Measurements from ENCODE around the gene AFDN. TPM values are rescaled to one million over a fixed set of nuclear protein-coding genes. Genes with fewer than 3 reads are reported as not detected.

Gene AFDN
- total and polyA plus RNA-seq, 2 experiments from 2014 or later = 66.9 to 200 TPM

DNA sequence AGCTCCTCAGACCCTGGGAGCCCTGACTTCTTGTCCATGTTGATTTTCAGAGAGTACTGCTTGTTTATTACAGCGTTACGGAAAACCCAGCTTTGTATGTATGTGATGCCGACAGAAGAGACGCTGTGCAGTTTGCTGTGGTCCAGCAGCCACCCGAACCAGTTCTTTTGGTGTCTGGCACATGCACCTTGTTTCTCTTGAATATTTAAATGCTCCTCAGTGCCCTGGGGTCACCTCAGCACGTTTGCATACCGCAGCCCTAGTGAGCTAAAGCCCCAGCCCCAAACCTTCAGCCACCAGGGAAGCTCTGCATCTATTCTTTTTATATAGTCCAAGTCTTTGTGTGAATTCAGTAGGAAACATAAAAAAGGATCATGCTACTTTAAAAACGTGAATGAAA is 39.9 kb downstream of the AFDN start:
- Mint-ChIP-seq H3K4me3 (no peak overlapping the region), H3K27me3 (ENCODE audit: insufficient read depth, low read depth, poor library complexity) (no peaks in the 10 kb centered on the region), H3K36me3 (ENCODE audit: low read depth) (peaks cover 34% of the 10 kb centered on the region), H3K4me1 (peaks cover 24% of the 10 kb centered on the region), H3K27ac (peak overlapping the region; percentile 53; the same call in 1 of the 2 replicates), H3K9me3 (no peaks in the 10 kb centered on the region)
- no peak overlapping the region for H2AFZ ChIP-seq
- no peaks in the 10 kb centered on the region for H3F3A ChIP-seq (replicated peaks; ENCODE audit: low read depth)
- H3K27ac ChIP-seq (ENCODE audit: low read depth) = peak overlapping the region; percentile 21; the same call in 1 of the 2 replicates
- no peaks in the 10 kb centered on the region for H4K20me1 ChIP-seq (replicated peaks; ENCODE audit: insufficient read depth)
- H3K4me2 ChIP-seq = no peak overlapping the region
- H3K36me3 ChIP-seq (ENCODE audit: insufficient read depth) = peaks cover 7% of the 10 kb centered on the region; the same call in 1 of the 2 replicates
- H3K4me1 ChIP-seq (ENCODE audit: insufficient read depth) = peaks cover 13% of the 10 kb centered on the region
- ATAC-seq (peak; percentile 85), DNase-seq (ENCODE audit: low spot score) (no peak)
- peaks cover 76% of the 10 kb centered on the region for H3K79me2 ChIP-seq (replicated peaks; ENCODE audit: insufficient read depth)
- no peak for TF ChIP-seq JUNB (IDR thresholded peaks at IDR 0.05; ENCODE audit: unreplicated experiment)
- TF ChIP-seq, protein P1, sequence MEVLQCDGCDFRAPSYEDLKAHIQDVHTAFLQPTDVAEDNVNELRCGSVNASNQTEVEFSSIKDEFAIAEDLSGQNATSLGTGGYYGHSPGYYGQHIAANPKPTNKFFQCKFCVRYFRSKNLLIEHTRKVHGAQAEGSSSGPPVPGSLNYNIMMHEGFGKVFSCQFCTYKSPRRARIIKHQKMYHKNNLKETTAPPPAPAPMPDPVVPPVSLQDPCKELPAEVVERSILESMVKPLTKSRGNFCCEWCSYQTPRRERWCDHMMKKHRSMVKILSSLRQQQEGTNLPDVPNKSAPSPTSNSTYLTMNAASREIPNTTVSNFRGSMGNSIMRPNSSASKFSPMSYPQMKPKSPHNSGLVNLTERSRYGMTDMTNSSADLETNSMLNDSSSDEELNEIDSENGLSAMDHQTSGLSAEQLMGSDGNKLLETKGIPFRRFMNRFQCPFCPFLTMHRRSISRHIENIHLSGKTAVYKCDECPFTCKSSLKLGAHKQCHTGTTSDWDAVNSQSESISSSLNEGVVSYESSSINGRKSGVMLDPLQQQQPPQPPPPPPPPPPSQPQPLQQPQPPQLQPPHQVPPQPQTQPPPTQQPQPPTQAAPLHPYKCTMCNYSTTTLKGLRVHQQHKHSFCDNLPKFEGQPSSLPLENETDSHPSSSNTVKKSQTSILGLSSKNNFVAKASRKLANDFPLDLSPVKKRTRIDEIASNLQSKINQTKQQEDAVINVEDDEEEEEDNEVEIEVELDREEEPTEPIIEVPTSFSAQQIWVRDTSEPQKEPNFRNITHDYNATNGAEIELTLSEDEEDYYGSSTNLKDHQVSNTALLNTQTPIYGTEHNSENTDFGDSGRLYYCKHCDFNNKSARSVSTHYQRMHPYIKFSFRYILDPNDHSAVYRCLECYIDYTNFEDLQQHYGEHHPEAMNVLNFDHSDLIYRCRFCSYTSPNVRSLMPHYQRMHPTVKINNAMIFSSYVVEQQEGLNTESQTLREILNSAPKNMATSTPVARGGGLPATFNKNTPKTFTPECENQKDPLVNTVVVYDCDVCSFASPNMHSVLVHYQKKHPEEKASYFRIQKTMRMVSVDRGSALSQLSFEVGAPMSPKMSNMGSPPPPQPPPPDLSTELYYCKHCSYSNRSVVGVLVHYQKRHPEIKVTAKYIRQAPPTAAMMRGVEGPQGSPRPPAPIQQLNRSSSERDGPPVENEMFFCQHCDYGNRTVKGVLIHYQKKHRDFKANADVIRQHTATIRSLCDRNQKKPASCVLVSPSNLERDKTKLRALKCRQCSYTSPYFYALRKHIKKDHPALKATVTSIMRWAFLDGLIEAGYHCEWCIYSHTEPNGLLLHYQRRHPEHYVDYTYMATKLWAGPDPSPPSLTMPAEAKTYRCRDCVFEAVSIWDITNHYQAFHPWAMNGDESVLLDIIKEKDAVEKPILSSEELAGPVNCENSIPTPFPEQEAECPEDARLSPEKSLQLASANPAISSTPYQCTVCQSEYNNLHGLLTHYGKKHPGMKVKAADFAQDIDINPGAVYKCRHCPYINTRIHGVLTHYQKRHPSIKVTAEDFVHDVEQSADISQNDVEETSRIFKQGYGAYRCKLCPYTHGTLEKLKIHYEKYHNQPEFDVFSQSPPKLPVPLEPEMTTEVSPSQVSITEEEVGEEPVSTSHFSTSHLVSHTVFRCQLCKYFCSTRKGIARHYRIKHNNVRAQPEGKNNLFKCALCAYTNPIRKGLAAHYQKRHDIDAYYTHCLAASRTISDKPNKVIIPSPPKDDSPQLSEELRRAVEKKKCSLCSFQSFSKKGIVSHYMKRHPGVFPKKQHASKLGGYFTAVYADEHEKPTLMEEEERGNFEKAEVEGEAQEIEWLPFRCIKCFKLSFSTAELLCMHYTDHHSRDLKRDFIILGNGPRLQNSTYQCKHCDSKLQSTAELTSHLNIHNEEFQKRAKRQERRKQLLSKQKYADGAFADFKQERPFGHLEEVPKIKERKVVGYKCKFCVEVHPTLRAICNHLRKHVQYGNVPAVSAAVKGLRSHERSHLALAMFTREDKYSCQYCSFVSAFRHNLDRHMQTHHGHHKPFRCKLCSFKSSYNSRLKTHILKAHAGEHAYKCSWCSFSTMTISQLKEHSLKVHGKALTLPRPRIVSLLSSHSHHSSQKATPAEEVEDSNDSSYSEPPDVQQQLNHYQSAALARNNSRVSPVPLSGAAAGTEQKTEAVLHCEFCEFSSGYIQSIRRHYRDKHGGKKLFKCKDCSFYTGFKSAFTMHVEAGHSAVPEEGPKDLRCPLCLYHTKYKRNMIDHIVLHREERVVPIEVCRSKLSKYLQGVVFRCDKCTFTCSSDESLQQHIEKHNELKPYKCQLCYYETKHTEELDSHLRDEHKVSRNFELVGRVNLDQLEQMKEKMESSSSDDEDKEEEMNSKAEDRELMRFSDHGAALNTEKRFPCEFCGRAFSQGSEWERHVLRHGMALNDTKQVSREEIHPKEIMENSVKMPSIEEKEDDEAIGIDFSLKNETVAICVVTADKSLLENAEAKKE (CRISPR knock-in tag; IDR thresholded peaks at IDR 0.05) = no peak
- TF ChIP-seq CREB1 (CRISPR knock-in tag; IDR thresholded peaks at IDR 0.05; ENCODE audit: low read depth) = no peak
- TF ChIP-seq, protein P2, sequence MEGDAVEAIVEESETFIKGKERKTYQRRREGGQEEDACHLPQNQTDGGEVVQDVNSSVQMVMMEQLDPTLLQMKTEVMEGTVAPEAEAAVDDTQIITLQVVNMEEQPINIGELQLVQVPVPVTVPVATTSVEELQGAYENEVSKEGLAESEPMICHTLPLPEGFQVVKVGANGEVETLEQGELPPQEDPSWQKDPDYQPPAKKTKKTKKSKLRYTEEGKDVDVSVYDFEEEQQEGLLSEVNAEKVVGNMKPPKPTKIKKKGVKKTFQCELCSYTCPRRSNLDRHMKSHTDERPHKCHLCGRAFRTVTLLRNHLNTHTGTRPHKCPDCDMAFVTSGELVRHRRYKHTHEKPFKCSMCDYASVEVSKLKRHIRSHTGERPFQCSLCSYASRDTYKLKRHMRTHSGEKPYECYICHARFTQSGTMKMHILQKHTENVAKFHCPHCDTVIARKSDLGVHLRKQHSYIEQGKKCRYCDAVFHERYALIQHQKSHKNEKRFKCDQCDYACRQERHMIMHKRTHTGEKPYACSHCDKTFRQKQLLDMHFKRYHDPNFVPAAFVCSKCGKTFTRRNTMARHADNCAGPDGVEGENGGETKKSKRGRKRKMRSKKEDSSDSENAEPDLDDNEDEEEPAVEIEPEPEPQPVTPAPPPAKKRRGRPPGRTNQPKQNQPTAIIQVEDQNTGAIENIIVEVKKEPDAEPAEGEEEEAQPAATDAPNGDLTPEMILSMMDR (conservative IDR thresholded peaks at IDR 0.05; ENCODE audit: low read depth in 2 of 2) = no peak
- no peak for TF ChIP-seq POLR2AphosphoS5 (IDR thresholded peaks at IDR 0.05; ENCODE audit: low read depth)
- no peak for TF ChIP-seq EZH2phosphoT487 (IDR thresholded peaks at IDR 0.05; ENCODE audit: unreplicated experiment)
- TF ChIP-seq STAT1 (IDR thresholded peaks at IDR 0.05; ENCODE audit: unreplicated experiment) = no peak
- TF ChIP-seq ZNF114 (CRISPR knock-in tag; IDR thresholded peaks at IDR 0.05) = no peak
- TF ChIP-seq ZNF331 (CRISPR knock-in tag; IDR thresholded peaks at IDR 0.05; ENCODE audit: low read depth) = no peak
- TF ChIP-seq, protein P3, sequence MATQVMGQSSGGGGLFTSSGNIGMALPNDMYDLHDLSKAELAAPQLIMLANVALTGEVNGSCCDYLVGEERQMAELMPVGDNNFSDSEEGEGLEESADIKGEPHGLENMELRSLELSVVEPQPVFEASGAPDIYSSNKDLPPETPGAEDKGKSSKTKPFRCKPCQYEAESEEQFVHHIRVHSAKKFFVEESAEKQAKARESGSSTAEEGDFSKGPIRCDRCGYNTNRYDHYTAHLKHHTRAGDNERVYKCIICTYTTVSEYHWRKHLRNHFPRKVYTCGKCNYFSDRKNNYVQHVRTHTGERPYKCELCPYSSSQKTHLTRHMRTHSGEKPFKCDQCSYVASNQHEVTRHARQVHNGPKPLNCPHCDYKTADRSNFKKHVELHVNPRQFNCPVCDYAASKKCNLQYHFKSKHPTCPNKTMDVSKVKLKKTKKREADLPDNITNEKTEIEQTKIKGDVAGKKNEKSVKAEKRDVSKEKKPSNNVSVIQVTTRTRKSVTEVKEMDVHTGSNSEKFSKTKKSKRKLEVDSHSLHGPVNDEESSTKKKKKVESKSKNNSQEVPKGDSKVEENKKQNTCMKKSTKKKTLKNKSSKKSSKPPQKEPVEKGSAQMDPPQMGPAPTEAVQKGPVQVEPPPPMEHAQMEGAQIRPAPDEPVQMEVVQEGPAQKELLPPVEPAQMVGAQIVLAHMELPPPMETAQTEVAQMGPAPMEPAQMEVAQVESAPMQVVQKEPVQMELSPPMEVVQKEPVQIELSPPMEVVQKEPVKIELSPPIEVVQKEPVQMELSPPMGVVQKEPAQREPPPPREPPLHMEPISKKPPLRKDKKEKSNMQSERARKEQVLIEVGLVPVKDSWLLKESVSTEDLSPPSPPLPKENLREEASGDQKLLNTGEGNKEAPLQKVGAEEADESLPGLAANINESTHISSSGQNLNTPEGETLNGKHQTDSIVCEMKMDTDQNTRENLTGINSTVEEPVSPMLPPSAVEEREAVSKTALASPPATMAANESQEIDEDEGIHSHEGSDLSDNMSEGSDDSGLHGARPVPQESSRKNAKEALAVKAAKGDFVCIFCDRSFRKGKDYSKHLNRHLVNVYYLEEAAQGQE (IDR thresholded peaks at IDR 0.05; ENCODE audit: unreplicated experiment) = no peak
- TF ChIP-seq, protein P4, sequence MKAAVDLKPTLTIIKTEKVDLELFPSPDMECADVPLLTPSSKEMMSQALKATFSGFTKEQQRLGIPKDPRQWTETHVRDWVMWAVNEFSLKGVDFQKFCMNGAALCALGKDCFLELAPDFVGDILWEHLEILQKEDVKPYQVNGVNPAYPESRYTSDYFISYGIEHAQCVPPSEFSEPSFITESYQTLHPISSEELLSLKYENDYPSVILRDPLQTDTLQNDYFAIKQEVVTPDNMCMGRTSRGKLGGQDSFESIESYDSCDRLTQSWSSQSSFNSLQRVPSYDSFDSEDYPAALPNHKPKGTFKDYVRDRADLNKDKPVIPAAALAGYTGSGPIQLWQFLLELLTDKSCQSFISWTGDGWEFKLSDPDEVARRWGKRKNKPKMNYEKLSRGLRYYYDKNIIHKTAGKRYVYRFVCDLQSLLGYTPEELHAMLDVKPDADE (IDR thresholded peaks at IDR 0.05) = no peak
- TF ChIP-seq EZH2 (IDR thresholded peaks at IDR 0.05; ENCODE audit: low read depth, unreplicated experiment) = no peak
- TF ChIP-seq NANOG (IDR thresholded peaks at IDR 0.05; ENCODE audit: borderline replicate concordance) = no peak
- no peaks in the 10 kb centered on the region for H3K27me3 ChIP-seq (ENCODE audit: insufficient read depth)
- no peaks in the 10 kb centered on the region for H3K9me2 ChIP-seq (ENCODE audit: insufficient read depth)
- H3K4me3 ChIP-seq = no peak overlapping the region
